GM12878 (cell line): ENCODE data around the gene DUSP15. TPM values are rescaled to one million over a fixed set of nuclear protein-coding genes. Genes with fewer than 3 reads are reported as not detected.

ENCODE experiments used
- ASH2L ChIP-seq: fragments of 300-600, 200-600 bp; sonication (generic); IDR thresholded peaks from 2 replicates; pipeline ENCODE4 v1.6.1; 2017; ENCODE audit warnings: low read depth, mild to moderate bottlenecking, borderline replicate concordance
- CHD1 ChIP-seq: IDR thresholded peaks from 2 replicates; pipeline ENCODE4 v1.6.1; 2012; ENCODE audit warnings: low read depth, low read length, improper control_type of control experiment
- CHD2 ChIP-seq: IDR thresholded peaks from 2 replicates; pipeline ENCODE4 v1.6.1; 2011; ENCODE audit warnings: low read depth, low read length, improper control_type of control experiment, borderline replicate concordance
- DPF2 ChIP-seq: fragments of 450-650 bp; IDR thresholded peaks from 2 replicates; pipeline ENCODE4 v1.6.1; 2017; ENCODE audit warnings: mild to moderate bottlenecking
- EGR1 ChIP-seq, 2 experiments: IDR thresholded peaks; 1 replicate in 1 of 2; 2 replicates in 1 of 2; pipeline ENCODE4 v1.6.1; 2011 to 2012; ENCODE audit warnings: low read depth in 2 of 2, low read length in 2 of 2, borderline replicate concordance in 1 of 2, mild to moderate bottlenecking in 1 of 2, moderate library complexity in 1 of 2
- FOXM1 ChIP-seq: IDR thresholded peaks from 2 replicates; pipeline ENCODE4 v1.6.1; 2012; ENCODE audit warnings: low read depth, mild to moderate bottlenecking, inconsistent platforms, low read length, moderate library complexity
- IKZF2 ChIP-seq, 2 experiments: fragments of 450-650 bp; IDR thresholded peaks; 2 replicates each; pipeline ENCODE4 v1.6.1; 2017; ENCODE audit warnings: mild to moderate bottlenecking in 2 of 2, moderate library complexity in 2 of 2
- KLF5 ChIP-seq: fragments of 450-650 bp; IDR thresholded peaks from 2 replicates; pipeline ENCODE4 v1.6.1; 2014; ENCODE audit warnings: mild to moderate bottlenecking; ENCODE audit not compliant: partially characterized antibody
- NR2C1 ChIP-seq: fragments of 450-650 bp; IDR thresholded peaks from 2 replicates; pipeline ENCODE4 v1.6.1; 2017; ENCODE audit warnings: antibody characterized with exemption, mild to moderate bottlenecking, moderate library complexity
- POLR2A ChIP-seq: IDR thresholded peaks from 2 replicates; pipeline ENCODE4 v1.6.1; 2011; ENCODE audit warnings: low read depth, mild to moderate bottlenecking, low read length
- RBBP5 ChIP-seq: fragments of 200-600 bp; sonication (generic); conservative IDR thresholded peaks from 2 replicates; pipeline ENCODE4 v1.6.1; 2016
- SMC3 ChIP-seq: IDR thresholded peaks from 2 replicates; pipeline ENCODE4 v1.6.1; 2011; ENCODE audit warnings: low read length, improper control_type of control experiment, borderline replicate concordance
- TCF3 ChIP-seq: IDR thresholded peaks from 2 replicates; pipeline ENCODE4 v1.6.1; 2012; ENCODE audit warnings: low read depth, mild to moderate bottlenecking, low read length, borderline replicate concordance; ENCODE audit not compliant: insufficient read depth
- ZBED1 ChIP-seq: IDR thresholded peaks from 2 replicates; pipeline ENCODE4 v1.6.1; 2016; ENCODE audit warnings: borderline replicate concordance
- ZNF207 ChIP-seq: fragments of 450-650 bp; IDR thresholded peaks from 2 replicates; pipeline ENCODE4 v1.6.1; 2014; ENCODE audit warnings: antibody characterized with exemption, mild to moderate bottlenecking, borderline replicate concordance
- ZNF592 ChIP-seq: fragments of 450-650 bp; IDR thresholded peaks from 2 replicates; pipeline ENCODE4 v1.6.1; 2017; ENCODE audit warnings: mild to moderate bottlenecking, moderate library complexity
- ZZZ3 ChIP-seq: IDR thresholded peaks from 2 replicates; pipeline ENCODE4 v1.6.1; 2011; ENCODE audit warnings: low read depth; ENCODE audit not compliant: control insufficient read depth, insufficient read length
- polyA plus RNA-seq, 11 experiments: library from polyadenylated mRNA; depleted of rRNA in 4 of 11; unstranded in 6 of 11; stranded (reverse) in 5 of 11; fragments of >200 nt; fragmentation: Nextera tagmentation in 4 of 11; fragmentation: Illumina TruSeq in 1 of 11; extraction: Ambion mirVana in 4 of 11; extraction: Trizol in 1 of 11; gene quantifications; 1 replicate in 1 of 11; 2 replicates in 10 of 11; pipeline versions ENCODE4 v1.2.1 to v1.2.3, GENCODE V29; 2011 to 2016; ENCODE audit warnings: inconsistent platforms in 2 of 11, missing spikeins in 2 of 11, low read depth in 1 of 11
- total RNA-seq, 4 experiments: library from RNA; depleted of rRNA in 3 of 4; stranded (reverse); fragments of >200 nt in 3 of 4; fragmentation: Illumina TruSeq in 1 of 4; extraction: Trizol in 1 of 4; gene quantifications; 2 replicates each; pipeline versions ENCODE4 v1.2.1 to v1.2.3, GENCODE V29; 2013 to 2021
- TF ChIP-seq, protein P1 (sequence below): IDR thresholded peaks from 2 replicates; pipeline ENCODE4 v1.6.1; 2011; ENCODE audit warnings: borderline replicate concordance, low read depth, mild to moderate bottlenecking, moderate library complexity, low read length; ENCODE audit not compliant: insufficient read depth, poor library complexity, severe bottlenecking
- TF ChIP-seq, protein P2 (sequence below): fragments of 450-650 bp; formaldehyde crosslinking; IDR thresholded peaks from 2 replicates; pipeline ENCODE4 v1.4.0; 2022; ENCODE audit warnings: mild to moderate bottlenecking, moderate library complexity
- TF ChIP-seq, protein P3 (sequence below): fragments of 450-650 bp; IDR thresholded peaks from 2 replicates; pipeline ENCODE4 v1.6.1; 2016; ENCODE audit warnings: mild to moderate bottlenecking

Gene DUSP15
- total and polyA plus RNA-seq, 10 of the 15 experiments (the other 5 are each of a cell fraction or from before 2014, with no cell fraction given) = 0.06 to 2.5 (median 0.67) TPM; not detected in 1

- TF ChIP-seq, protein P1, sequence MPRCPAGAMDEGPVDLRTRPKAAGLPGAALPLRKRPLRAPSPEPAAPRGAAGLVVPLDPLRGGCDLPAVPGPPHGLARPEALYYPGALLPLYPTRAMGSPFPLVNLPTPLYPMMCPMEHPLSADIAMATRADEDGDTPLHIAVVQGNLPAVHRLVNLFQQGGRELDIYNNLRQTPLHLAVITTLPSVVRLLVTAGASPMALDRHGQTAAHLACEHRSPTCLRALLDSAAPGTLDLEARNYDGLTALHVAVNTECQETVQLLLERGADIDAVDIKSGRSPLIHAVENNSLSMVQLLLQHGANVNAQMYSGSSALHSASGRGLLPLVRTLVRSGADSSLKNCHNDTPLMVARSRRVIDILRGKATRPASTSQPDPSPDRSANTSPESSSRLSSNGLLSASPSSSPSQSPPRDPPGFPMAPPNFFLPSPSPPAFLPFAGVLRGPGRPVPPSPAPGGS = no peak
- TF ChIP-seq ASH2L = no peak
- no peak for TF ChIP-seq ZNF207
- TF ChIP-seq ZNF592 = no peak
- no peak for TF ChIP-seq ZBED1
- TF ChIP-seq DPF2 = peak; percentile 90
- TF ChIP-seq ZZZ3 = no peak
- TF ChIP-seq, protein P2, sequence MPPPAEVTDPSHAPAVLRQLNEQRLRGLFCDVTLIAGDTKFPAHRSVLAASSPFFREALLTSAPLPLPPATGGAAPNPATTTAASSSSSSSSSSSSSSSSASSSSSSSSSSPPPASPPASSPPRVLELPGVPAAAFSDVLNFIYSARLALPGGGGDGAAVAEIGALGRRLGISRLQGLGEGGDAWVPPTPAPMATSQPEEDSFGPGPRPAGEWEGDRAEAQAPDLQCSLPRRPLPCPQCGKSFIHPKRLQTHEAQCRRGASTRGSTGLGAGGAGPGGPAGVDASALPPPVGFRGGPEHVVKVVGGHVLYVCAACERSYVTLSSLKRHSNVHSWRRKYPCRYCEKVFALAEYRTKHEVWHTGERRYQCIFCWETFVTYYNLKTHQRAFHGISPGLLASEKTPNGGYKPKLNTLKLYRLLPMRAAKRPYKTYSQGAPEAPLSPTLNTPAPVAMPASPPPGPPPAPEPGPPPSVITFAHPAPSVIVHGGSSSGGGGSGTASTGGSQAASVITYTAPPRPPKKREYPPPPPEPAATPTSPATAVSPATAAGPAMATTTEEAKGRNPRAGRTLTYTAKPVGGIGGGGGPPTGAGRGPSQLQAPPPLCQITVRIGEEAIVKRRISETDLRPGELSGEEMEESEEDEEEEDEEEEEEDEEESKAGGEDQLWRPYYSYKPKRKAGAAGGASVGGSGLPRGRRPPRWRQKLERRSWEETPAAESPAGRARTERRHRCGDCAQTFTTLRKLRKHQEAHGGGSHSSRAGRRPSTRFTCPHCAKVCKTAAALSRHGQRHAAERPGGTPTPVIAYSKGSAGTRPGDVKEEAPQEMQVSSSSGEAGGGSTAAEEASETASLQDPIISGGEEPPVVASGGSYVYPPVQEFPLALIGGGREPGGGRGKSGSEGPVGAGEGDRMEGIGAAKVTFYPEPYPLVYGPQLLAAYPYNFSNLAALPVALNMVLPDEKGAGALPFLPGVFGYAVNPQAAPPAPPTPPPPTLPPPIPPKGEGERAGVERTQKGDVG = no peak
- TF ChIP-seq RBBP5 = no peak
- peak; percentile 56 for TF ChIP-seq KLF5
- TF ChIP-seq POLR2A = peak; percentile 25; the same call in 1 of the 2 replicates
- peak in 1 of 2 experiments; percentile 12; a peak in 1 of 3 replicates for TF ChIP-seq EGR1 (IDR thresholded peaks at IDR 0.05; ENCODE audit: borderline replicate concordance in 1 of 2, low read depth in 2 of 2, low read length in 2 of 2)
- no peak for TF ChIP-seq CHD1
- TF ChIP-seq, protein P3, sequence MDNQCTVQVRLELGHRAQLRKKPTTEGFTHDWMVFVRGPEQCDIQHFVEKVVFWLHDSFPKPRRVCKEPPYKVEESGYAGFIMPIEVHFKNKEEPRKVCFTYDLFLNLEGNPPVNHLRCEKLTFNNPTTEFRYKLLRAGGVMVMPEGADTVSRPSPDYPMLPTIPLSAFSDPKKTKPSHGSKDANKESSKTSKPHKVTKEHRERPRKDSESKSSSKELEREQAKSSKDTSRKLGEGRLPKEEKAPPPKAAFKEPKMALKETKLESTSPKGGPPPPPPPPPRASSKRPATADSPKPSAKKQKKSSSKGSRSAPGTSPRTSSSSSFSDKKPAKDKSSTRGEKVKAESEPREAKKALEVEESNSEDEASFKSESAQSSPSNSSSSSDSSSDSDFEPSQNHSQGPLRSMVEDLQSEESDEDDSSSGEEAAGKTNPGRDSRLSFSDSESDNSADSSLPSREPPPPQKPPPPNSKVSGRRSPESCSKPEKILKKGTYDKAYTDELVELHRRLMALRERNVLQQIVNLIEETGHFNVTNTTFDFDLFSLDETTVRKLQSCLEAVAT = peak; percentile 60; the same call in 1 of the 2 replicates
- no peak for TF ChIP-seq CHD2
- no peak for TF ChIP-seq FOXM1
- peak; percentile 30; the same call in 1 of the 2 replicates for TF ChIP-seq NR2C1
- no peak for TF ChIP-seq SMC3
- TF ChIP-seq TCF3 = no peak
- no peak for TF ChIP-seq IKZF2 (IDR thresholded peaks at IDR 0.05)
These were observed at the start of gene DUSP15, which contains the start of gene TTLL9 (continued) for GRCh38 chr20:31869942-31870725.
